ENCODE data around the gene SMPDL3B. TPM values are rescaled to one million over a fixed set of nuclear protein-coding genes. Genes with fewer than 3 reads are reported as not detected.
"Not testable (repeated sequence)": the region's sequence is repeated elsewhere in the genome, so short reads cannot be mapped to it uniquely, and the experiment has no call there.

The SMPDL3B gene
- total RNA-seq, 2 donors from 2014 or later = 10.1 to 11.8 TPM

GRCh38 chr1:27994060-27994459 is 59.3 kb downstream of the SMPDL3B start:
- Mint-ChIP-seq H3K36me3 (ENCODE audit: low read depth) (peaks cover 67% of the 10 kb centered on the region), H3K27ac (no peak overlapping the region), H3K9me3 (no peaks in the 10 kb centered on the region), H3K27me3 (ENCODE audit: insufficient read depth) (no peaks in the 10 kb centered on the region), H3K4me1 (no peaks in the 10 kb centered on the region), H3K4me3 (no peak overlapping the region)
- no peak for DNase-seq
- Histone ChIP-seq H3K27me3 (ENCODE audit: control insufficient read depth, insufficient read depth, low read length, poor library complexity, severe bottlenecking) (no peaks in the 10 kb centered on the region), H3K9ac (ENCODE audit: extremely low read depth, low read length, poor library complexity, severe bottlenecking) (no peak overlapping the region), H3K36me3 (ENCODE audit: control insufficient read depth, insufficient read depth, low read length) (peaks cover 75% of the 10 kb centered on the region), H3K4me3 (ENCODE audit: low read length) (no peak overlapping the region), H3K9me3 (ENCODE audit: control insufficient read depth, low read length) (no peaks in the 10 kb centered on the region), H3K27ac (ENCODE audit: low read depth, low read length) (no peak overlapping the region), H3K4me1 (ENCODE audit: control insufficient read depth, insufficient read depth, low read length) (no peaks in the 10 kb centered on the region)
- WGBS, 2 experiments (ENCODE audit: insufficient coverage in 1 of 2, insufficient read length in 1 of 2) = 90% methylated on average over 1 of the region's 1 CpG; no CpG with 5 or more reads in 1 of the 2 experiments
- TF ChIP-seq, protein P1, sequence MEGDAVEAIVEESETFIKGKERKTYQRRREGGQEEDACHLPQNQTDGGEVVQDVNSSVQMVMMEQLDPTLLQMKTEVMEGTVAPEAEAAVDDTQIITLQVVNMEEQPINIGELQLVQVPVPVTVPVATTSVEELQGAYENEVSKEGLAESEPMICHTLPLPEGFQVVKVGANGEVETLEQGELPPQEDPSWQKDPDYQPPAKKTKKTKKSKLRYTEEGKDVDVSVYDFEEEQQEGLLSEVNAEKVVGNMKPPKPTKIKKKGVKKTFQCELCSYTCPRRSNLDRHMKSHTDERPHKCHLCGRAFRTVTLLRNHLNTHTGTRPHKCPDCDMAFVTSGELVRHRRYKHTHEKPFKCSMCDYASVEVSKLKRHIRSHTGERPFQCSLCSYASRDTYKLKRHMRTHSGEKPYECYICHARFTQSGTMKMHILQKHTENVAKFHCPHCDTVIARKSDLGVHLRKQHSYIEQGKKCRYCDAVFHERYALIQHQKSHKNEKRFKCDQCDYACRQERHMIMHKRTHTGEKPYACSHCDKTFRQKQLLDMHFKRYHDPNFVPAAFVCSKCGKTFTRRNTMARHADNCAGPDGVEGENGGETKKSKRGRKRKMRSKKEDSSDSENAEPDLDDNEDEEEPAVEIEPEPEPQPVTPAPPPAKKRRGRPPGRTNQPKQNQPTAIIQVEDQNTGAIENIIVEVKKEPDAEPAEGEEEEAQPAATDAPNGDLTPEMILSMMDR (conservative IDR thresholded peaks at IDR 0.05) = no peak

DNA sequence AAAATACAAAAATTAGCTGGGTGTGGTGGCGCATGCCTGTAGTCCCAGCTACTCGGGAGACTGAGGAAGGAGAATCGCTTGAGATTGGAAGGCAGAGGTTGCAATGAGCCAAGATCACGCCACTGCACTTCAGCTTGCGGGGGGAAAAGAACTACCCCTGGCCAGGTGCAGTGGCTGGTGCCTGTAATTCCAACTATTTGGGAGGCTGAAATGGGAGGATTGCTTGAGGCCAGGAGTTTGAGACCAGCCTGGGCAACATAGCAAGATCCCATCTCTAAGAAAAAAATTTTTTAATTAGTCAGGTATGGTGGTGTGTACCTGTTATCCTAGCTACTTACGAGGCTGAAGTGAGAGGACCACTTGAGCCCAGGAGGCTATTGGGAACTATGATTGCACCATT is 59.7 kb downstream of the SMPDL3B start:
- H3K4me3 ChIP-seq (ENCODE audit: low read length); H3K4me3 Mint-ChIP-seq; H3K27me3 ChIP-seq (ENCODE audit: control insufficient read depth, insufficient read depth, low read length, poor library complexity, severe bottlenecking); H3K4me1 Mint-ChIP-seq; DNase-seq; H3K9ac ChIP-seq (ENCODE audit: extremely low read depth, low read length, poor library complexity, severe bottlenecking); H3K9me3 ChIP-seq (ENCODE audit: control insufficient read depth, low read length); H3K9me3 Mint-ChIP-seq; H3K27ac ChIP-seq (ENCODE audit: low read depth, low read length); H3K4me1 ChIP-seq (ENCODE audit: control insufficient read depth, insufficient read depth, low read length); H3K27ac Mint-ChIP-seq; H3K27me3 Mint-ChIP-seq (ENCODE audit: insufficient read depth): not testable (repeated sequence)
- 91 to 94% methylated on average over 5 to 6 of the region's 6 CpGs for WGBS, 2 experiments (ENCODE audit: insufficient coverage in 1 of 2, insufficient read length in 1 of 2)
- H3K36me3 Mint-ChIP-seq (ENCODE audit: low read depth) = peaks cover 66% of the 10 kb centered on the region
- H3K36me3 ChIP-seq (ENCODE audit: control insufficient read depth, insufficient read depth, low read length) = peaks cover 75% of the 10 kb centered on the region

DNA sequence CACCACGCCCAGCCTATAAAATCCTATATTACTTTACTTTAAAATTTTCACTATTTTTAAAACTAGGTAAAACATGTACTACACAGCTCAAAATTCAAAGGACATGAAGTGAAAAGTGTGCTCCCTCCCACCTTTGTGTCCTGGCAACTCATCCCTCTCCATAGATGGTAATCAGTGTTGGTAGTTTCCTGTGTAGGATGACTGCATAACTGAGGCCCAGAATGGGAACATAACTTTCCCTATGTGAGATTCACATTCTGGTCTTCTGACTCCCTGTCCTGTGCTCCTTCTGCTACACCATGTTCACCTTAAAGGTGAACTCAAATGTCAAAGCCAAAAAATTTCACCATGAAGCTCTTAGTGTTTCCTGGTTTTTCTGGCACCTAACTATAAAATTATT is 64.3 kb downstream of the SMPDL3B start:
- no peaks in the 10 kb centered on the region for H3K27me3 ChIP-seq (ENCODE audit: control insufficient read depth, insufficient read depth, low read length, poor library complexity, severe bottlenecking)
- DNase-seq = no peak
- 40 to 44% methylated on average over 1 of the region's 1 CpG for WGBS, 2 experiments (ENCODE audit: insufficient coverage in 1 of 2, insufficient read length in 1 of 2)
- no peak overlapping the region for H3K9ac ChIP-seq (ENCODE audit: extremely low read depth, low read length, poor library complexity, severe bottlenecking)
- no peaks in the 10 kb centered on the region for H3K4me1 Mint-ChIP-seq
- no peak overlapping the region for H3K4me3 ChIP-seq (ENCODE audit: low read length)
- no peak overlapping the region for H3K4me3 Mint-ChIP-seq
- H3K27me3 Mint-ChIP-seq (ENCODE audit: insufficient read depth) = no peaks in the 10 kb centered on the region
- no peaks in the 10 kb centered on the region for H3K4me1 ChIP-seq (ENCODE audit: control insufficient read depth, insufficient read depth, low read length)
- peaks cover 64% of the 10 kb centered on the region for H3K36me3 ChIP-seq (ENCODE audit: control insufficient read depth, insufficient read depth, low read length)
- H3K9me3 ChIP-seq (ENCODE audit: control insufficient read depth, low read length) = no peaks in the 10 kb centered on the region
- TF ChIP-seq, protein P1 (conservative IDR thresholded peaks at IDR 0.05) = no peak
- H3K27ac ChIP-seq (ENCODE audit: low read depth, low read length) = no peak overlapping the region
- no peaks in the 10 kb centered on the region for H3K9me3 Mint-ChIP-seq
- H3K27ac Mint-ChIP-seq = no peak overlapping the region
- H3K36me3 Mint-ChIP-seq (ENCODE audit: low read depth) = peaks cover 51% of the 10 kb centered on the region

DNA sequence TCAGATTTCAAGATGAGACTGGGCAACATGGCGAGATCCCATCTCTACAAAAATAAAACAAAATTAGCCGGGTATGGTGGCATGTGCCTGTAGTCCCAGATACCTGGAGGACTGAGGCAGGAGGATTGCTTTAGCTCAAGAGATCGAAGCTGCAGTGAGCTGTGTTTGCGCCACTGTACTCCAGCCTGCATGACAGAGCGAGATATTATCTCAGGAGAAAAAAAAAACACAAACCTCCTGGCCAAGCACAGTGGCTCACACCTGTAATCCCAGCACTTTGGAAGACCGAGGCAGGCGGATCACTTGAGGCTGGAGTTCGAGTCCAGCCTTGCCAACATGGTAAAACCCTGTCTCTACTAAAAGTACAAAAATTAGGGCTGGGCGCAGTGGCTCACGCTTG is 67.8 kb downstream of the SMPDL3B start:
- DNase-seq = no peak
- no peak overlapping the region for H3K4me3 Mint-ChIP-seq
- no peak overlapping the region for H3K27ac ChIP-seq (ENCODE audit: low read depth, low read length)
- H3K36me3 ChIP-seq (ENCODE audit: control insufficient read depth, insufficient read depth, low read length) = peaks cover 57% of the 10 kb centered on the region
- no peak overlapping the region for H3K9ac ChIP-seq (ENCODE audit: extremely low read depth, low read length, poor library complexity, severe bottlenecking)
- 98 to 100% methylated on average over 6 to 10 of the region's 10 CpGs for WGBS, 2 experiments (ENCODE audit: insufficient coverage in 1 of 2, insufficient read length in 1 of 2)
- H3K4me1 Mint-ChIP-seq = no peaks in the 10 kb centered on the region
- no peaks in the 10 kb centered on the region for H3K27me3 ChIP-seq (ENCODE audit: control insufficient read depth, insufficient read depth, low read length, poor library complexity, severe bottlenecking)
- H3K27ac Mint-ChIP-seq = no peak overlapping the region
- no peaks in the 10 kb centered on the region for H3K9me3 Mint-ChIP-seq
- no peaks in the 10 kb centered on the region for H3K4me1 ChIP-seq (ENCODE audit: control insufficient read depth, insufficient read depth, low read length)
- TF ChIP-seq, protein P1 (conservative IDR thresholded peaks at IDR 0.05) = no peak
- no peaks in the 10 kb centered on the region for H3K27me3 Mint-ChIP-seq (ENCODE audit: insufficient read depth)
- no peak overlapping the region for H3K4me3 ChIP-seq (ENCODE audit: low read length)
- H3K36me3 Mint-ChIP-seq (ENCODE audit: low read depth) = peaks cover 45% of the 10 kb centered on the region
- H3K9me3 ChIP-seq (ENCODE audit: control insufficient read depth, low read length) = no peaks in the 10 kb centered on the region

- WGBS, 2 experiments (ENCODE audit: insufficient coverage in 1 of 2, insufficient read length in 1 of 2) = 67 to 96% methylated on average over 1 to 8 of the region's 8 CpGs
- peaks cover 52% of the 10 kb centered on the region for H3K36me3 ChIP-seq (ENCODE audit: control insufficient read depth, insufficient read depth, low read length)
- not testable (repeated sequence) for H3K4me1 Mint-ChIP-seq; H3K27me3 ChIP-seq (ENCODE audit: control insufficient read depth, insufficient read depth, low read length, poor library complexity, severe bottlenecking); H3K4me3 Mint-ChIP-seq; H3K27ac ChIP-seq (ENCODE audit: low read depth, low read length); DNase-seq; H3K9me3 Mint-ChIP-seq; H3K27ac Mint-ChIP-seq; H3K27me3 Mint-ChIP-seq (ENCODE audit: insufficient read depth); H3K4me3 ChIP-seq (ENCODE audit: low read length); H3K9ac ChIP-seq (ENCODE audit: extremely low read depth, low read length, poor library complexity, severe bottlenecking); H3K4me1 ChIP-seq (ENCODE audit: control insufficient read depth, insufficient read depth, low read length); H3K9me3 ChIP-seq (ENCODE audit: control insufficient read depth, low read length)
- peaks cover 45% of the 10 kb centered on the region for H3K36me3 Mint-ChIP-seq (ENCODE audit: low read depth)
These were observed 68.3 kb downstream of the SMPDL3B start for GRCh38 chr1:28003117-28003516.

Measured in endodermal cell (in vitro differentiated cells).